H7 (cell line): ENCODE results near the gene SYT14. TPM values are rescaled to one million over a fixed set of nuclear protein-coding genes. Genes with fewer than 3 reads are reported as not detected.

Experiments used
- DNase-seq: peaks from one replicate; pipeline ENCODE4 v3.0.0; 2012
- H3K27me3 ChIP-seq: 2 replicates; pipeline ENCODE4 v1.6.0; 2011; ENCODE audit warnings: mild to moderate bottlenecking, low read length; ENCODE audit not compliant: control insufficient read depth, insufficient read depth
- H3K36me3 ChIP-seq: replicated peaks from 2 replicates; pipeline ENCODE4 v1.5.1; 2011; ENCODE audit warnings: low read length; ENCODE audit not compliant: control insufficient read depth, insufficient read depth
- H3K4me3 ChIP-seq: 2 replicates; pipeline ENCODE4 v1.5.1; 2011; ENCODE audit warnings: low read depth, mild to moderate bottlenecking, control low read depth, low read length, moderate library complexity; ENCODE audit not compliant: insufficient read depth
- total RNA-seq: library from RNA; depleted of rRNA; stranded (reverse); fragments of >200 nt; shearing (Covaris generic); gene quantifications from 2 replicates; pipeline ENCODE4 v1.2.3, GENCODE V29; 2014; rRNA removed

SYT14 gene
- total RNA-seq, 1 experiment from 2014 or later, result 10.6 TPM

GRCh38 chr1:210201681-210202080 lies 263.7 kb downstream of the SYT14 start:
- no peak for DNase-seq
- no peaks in the 10 kb centered on the region for H3K36me3 ChIP-seq
- no peaks in the 10 kb centered on the region for H3K27me3 ChIP-seq
- no peak overlapping the region for H3K4me3 ChIP-seq

DNA sequence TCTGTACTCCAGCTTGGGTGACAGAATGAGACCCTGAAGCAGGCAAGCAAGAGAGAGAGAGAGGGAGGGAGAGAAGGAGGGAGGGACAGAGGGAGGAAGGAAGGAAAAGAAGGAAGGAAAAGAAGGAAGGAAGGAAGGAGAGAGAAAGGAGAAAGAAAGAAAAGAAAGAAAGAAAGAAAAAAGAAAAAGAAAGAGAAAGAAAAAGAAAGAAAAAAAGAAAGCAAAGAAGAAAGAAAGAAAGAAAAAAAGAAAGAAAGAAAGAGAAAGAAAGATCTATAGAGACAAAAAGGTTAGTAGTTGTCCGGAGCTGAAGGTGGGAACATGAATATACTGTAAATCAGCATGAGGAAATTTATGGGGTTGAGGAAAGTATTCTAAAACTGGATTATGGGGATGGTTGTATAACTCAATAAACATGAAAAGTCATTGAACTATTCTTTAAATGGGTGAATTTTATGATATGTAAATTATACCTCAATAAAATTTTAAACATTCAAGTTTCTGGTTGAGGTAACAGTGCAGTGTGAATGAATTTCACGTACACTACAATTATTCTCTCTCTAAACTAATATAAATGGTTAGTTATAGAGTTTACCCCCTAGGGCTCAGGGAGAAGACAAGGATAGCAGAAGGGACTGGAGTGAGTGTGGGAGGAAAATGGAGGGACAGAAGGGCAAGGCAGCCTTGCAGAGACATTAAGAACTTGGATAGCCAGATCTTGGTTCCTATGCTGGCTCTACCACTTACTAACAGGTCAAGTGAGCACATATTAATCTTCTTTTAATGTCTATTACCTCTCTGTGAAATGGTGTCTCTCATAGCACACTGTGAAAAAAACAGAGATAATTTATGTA lies 269.8 kb downstream of the SYT14 start:
- no peaks in the 10 kb centered on the region for H3K27me3 ChIP-seq
- H3K4me3 ChIP-seq, result no peak overlapping the region
- DNase-seq, result no peak
- no peaks in the 10 kb centered on the region for H3K36me3 ChIP-seq

DNA sequence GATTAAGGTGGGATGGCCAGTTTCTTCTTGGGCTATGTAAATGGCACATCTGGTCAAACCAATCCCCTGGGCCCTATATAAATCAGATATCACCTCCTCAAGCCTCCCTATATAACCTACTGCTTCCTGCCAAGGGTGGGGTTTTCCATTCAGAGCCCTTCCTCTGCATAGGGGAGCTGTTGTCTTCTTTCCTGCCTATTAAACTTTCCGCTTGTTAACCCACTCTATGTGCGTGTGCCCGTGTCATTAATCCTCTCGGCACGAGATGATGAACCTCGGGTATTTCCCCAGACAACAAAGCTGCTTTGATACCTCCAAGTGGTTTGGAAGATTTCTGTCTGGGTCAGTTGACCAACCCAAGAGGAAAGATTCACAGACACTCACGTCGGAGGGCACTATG lies 275.3 kb downstream of the SYT14 start:
- no peaks in the 10 kb centered on the region for H3K36me3 ChIP-seq

DNA sequence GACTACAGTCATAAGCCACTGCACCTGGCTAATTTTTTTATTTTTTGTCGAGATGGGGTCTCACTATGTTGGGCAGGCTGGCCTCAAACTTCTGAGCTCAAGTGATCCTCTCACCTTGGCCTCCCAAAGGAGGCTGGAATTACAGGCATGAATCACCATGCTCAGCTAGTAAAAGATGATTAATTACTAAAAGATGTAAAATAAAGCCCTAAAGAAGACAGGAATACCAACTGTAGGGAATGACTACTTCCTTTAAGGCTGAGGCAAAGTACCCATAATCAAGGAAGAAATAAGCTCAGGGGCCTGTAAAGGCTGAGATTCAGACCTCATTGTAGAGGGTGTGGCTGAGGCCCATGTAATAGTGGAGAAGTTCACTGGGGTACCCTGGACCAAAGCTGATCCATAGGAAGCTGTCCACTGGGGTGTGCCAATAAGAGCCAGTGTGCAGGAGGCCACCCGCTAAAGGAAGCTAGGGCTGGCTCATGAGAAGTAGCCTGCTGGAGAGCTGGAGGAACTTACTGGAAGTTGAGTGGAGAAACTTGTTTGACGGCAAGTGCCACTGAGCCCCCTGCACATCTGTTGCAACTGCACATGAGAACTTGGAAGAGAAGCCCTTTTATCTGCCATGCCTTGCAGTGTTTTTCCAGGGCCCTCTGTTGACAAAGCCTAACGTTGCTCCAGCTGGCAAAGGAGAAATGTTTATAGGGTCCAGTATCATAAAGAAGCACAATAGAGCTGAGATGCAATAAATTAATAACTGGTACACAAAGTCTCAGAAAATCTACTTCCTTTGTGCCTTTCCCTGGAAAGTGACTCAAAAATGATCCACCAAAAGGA lies 276.8 kb downstream of the SYT14 start:
- no peak for DNase-seq
- Histone ChIP-seq H3K27me3 (no peaks in the 10 kb centered on the region), H3K4me3 (no peak overlapping the region), H3K36me3 (no peaks in the 10 kb centered on the region)

More for the DNA sequence above, 275.3 kb downstream of the SYT14 start:
- H3K27me3 ChIP-seq, result no peaks in the 10 kb centered on the region
- H3K4me3 ChIP-seq, result no peak overlapping the region
- no peak for DNase-seq

DNA sequence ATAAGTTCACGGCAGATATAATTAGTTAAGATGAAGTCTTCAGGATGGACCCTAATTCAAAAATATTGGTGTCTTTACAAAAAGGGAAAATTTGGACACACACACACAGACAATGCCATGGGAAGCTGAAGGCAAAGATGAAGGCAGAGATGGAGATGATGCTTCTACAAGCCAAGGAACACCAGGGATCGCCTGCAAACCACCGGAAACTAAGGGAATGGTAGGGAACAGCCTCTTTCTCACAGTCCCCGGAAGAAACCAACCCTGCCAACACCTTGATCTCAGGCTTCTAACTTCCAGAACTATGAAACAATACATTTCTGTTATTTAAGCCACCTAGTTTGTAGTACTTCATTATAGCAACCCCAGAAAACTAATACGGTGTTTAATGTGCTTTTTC lies 279.5 kb downstream of the SYT14 start:
- Histone ChIP-seq H3K36me3 (no peaks in the 10 kb centered on the region), H3K27me3 (no peaks in the 10 kb centered on the region), H3K4me3 (no peak overlapping the region)
- no peak for DNase-seq

GRCh38 chr1:210218047-210218446 lies 280.0 kb downstream of the SYT14 start:
- H3K27me3 ChIP-seq, result no peaks in the 10 kb centered on the region
- H3K36me3 ChIP-seq, result no peaks in the 10 kb centered on the region
- no peak for DNase-seq
- no peak overlapping the region for H3K4me3 ChIP-seq

Other genes with a start within 250 kb of the SYT14 start
- gene HSD11B1, start 233.4 kb upstream of the SYT14 start, total RNA-seq, result not detected in 2 replicates
- not detected in 2 replicates for gene TRAF3IP3, start 182.2 kb upstream of the SYT14 start, total RNA-seq
- gene C1orf74, start 153.7 kb upstream of the SYT14 start, total RNA-seq, result 5.9 and 6.1 TPM in 2 replicates
- 2.3 and 4.1 TPM in 2 replicates for gene IRF6, start 132.1 kb upstream of the SYT14 start, total RNA-seq
- 8.7 and 12.3 TPM in 2 replicates for gene UTP25, start 110.2 kb upstream of the SYT14 start, total RNA-seq